NCI-H510A (cell line): ENCODE measurements around the gene TAF11L5.
"Not testable (repeated sequence)": the region's sequence is repeated elsewhere in the genome, so short reads cannot be mapped to it uniquely, and the experiment has no call there.

Experiments
- DNase-seq: peaks from one replicate; lab custom pipeline; 2025; lab: John Stamatoyannopoulos, UW

The TAF11L5 gene

DNA sequence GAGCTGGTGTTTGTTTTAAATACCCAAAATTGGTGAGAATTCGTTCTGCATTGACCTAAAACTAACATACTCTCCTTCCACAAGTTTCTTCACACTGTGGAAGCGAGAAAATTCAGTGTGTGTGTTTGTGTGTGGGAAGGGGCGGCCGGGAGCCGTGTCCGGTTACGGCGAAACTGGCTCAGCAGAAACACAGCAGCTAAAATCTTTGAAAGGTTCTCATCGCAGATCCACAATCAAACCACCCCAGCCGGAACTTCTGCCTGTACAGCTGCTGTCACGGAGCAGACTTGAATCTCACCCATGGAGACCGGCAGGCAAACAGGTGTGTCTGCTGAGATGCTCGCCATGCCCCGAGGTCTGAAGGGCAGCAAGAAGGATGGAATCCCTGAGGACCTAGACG, at the start of gene TAF11L5:
TSS of gene TAF11L5 (plus strand) at position 301 of the 400 bp plus-strand sequence.
- DNase-seq: not testable (repeated sequence)

DNA sequence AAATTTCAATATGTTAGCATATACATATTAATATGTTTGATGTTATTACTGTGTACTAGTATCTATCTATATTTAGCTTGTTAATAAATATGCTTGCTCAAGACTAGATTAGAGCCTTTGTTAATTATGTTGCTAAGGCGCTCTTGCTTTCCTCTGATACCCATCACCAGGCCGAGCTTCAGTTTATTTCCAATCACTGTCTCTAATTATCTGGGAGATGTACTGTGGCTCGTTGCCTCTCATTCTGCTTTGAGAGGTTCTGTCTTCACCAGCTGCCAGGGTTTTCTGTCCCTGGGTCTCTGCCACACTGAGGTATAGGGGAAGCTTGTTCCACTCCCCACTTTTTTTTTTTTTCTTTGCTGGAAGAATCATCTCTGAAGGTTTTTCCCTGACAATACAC, 48.0 kb upstream of the TAF11L5 start:
- DNase-seq: no peak

GRCh38 chr5:17477573-17478265, 47.3 kb upstream of the TAF11L5 start:
- DNase-seq: no peak

DNA sequence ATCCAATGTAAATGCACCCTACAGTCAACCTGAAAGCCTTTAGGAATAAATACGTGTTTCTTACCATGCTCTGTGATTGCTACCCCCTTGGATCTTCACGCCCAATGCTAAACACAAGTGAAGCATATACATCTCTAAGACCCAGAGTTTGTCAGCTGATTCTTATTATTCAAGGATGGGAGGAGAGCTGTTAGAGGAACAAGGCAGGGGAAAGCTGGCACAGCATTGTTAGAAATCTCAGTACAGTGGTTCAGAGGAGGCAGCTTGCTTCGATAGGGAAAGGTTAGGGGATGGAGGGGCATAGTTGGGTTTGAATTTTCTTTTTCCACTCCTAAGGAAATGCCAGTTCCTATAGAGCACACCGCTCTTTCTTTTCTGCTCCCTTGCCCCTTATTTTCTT, 43.7 kb upstream of the TAF11L5 start:
- no peak for DNase-seq

GRCh38 chr5:17482790-17483189, 42.2 kb upstream of the TAF11L5 start:
- DNase-seq: no peak

DNA sequence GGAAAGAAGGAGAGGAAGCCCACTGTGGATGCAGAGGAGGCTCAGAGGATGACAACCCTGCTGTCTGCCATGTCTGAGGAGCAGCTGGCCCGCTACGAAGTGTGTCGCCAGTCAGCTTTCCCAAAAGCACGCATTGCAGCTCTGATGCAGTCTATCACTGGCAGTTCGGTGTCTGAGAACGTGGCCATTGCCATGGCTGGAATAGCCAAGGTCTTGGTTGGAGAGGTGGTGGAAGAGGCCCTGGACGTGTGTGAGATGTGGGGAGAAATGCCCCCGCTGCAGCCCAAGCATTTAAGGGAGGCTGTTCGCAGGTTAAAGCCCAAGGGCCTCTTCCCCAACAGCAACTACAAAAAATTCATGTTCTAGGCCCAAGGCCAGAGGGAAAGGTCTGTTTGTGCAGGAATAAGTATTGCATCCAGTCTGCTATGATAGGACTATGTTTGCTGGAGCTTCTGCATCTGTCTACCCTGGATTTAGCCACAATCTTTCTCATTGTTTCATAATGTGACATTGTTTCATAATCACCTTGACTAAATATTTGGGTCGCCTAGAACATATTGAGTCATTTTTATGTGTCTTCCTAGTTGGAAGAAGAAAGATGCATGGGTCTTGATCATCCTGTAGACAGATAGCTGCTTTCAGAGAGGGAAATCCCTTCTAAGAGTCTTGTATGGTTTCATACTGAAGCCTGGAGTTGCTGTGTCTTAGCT, 38.4 kb upstream of the TAF11L5 start:
- DNase-seq: not testable (repeated sequence)

- DNase-seq: no peak
Measured at GRCh38 chr5:17487174-17487512, 37.9 kb upstream of the TAF11L5 start.

- not testable (repeated sequence) for DNase-seq
Measured at GRCh38 chr5:17491257-17491656, 33.8 kb upstream of the TAF11L5 start.

- no peak for DNase-seq
Measured at GRCh38 chr5:17492770-17493169, 32.3 kb upstream of the TAF11L5 start.

DNA sequence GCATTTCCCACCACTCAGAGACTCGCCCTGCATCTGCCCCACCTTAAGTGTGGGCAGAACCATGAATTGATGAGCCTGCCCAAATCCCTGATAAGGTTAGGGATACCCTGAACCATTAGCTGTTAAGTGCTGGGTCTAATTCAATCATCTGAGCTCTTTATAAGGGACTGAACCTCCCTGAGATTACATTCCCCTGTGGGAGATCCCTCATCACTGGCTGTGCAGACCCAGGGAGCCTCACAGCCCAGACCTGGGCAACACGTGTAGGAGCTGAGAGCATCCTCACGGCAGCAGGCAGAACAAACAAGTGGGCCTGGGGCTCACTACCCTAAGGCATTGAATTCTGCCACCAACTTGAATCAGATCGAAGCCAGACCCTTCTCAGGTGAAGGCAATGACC, 27.6 kb upstream of the TAF11L5 start:
- DNase-seq: no peak

- DNase-seq: not testable (repeated sequence)
Measured at GRCh38 chr5:17497931-17498330, 27.1 kb upstream of the TAF11L5 start, which contains the start of gene TAF11L2. Gene TAF11L2, plus strand, starts transcription at chr5:17498231.

GRCh38 chr5:17511775-17512325, 13.2 kb upstream of the TAF11L5 start:
- DNase-seq: no peak

DNA sequence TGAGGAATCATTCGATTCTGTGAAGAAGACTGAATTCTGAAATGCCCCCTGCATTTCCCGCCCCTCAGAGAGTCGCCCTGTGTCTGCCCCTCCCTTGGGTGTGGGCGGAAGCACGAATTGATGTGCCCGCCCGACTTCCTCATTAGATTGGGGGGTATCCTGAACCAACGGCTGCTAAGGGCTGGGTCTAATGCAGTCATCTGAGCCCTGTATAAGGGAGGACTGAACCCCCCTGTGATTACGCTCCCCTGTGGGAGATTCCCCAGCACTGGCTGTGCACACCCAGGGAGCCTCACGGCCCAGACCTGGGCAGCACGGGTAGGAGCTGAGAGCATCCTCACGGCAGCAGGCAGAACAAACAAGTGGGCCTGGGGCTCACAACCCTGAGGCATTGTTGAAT, 7.5 kb upstream of the TAF11L5 start:
- not testable (repeated sequence) for DNase-seq

DNA sequence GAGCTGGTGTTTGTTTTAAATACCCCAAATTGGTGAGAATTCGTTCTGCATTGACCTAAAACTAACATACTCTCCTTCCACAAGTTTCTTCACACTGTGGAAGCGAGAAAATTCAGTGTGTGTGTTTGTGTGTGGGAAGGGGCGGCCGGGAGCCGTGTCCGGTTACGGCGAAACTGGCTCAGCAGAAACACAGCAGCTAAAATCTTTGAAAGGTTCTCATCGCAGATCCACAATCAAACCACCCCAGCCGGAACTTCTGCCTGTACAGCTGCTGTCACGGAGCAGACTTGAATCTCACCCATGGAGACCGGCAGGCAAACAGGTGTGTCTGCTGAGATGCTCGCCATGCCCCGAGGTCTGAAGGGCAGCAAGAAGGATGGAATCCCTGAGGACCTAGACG, 7.0 kb upstream of the TAF11L5 start, which contains the start of gene TAF11L3:
TSS of gene TAF11L3 (plus strand) at position 301 of the 400 bp plus-strand sequence.
- DNase-seq: not testable (repeated sequence)

DNA sequence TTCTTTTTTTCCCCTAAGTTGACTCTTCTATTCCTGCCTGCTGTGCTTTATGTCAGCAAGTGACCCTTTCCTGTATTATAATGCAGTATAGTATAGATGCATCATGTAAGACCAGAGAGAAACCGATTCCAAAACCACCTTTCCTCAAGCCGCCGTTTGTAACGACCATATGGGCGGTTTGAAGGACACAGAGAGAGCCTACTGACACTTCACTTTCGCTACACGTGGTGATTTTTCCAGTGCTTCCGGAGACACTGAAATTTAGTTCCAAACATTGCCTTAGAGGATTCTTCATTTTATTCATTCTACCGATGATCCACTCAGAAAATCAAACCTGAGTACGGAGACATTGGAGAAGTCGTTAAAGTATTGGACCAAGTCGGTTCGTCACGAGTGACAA, 5.5 kb upstream of the TAF11L5 start:
- not testable (repeated sequence) for DNase-seq

DNA sequence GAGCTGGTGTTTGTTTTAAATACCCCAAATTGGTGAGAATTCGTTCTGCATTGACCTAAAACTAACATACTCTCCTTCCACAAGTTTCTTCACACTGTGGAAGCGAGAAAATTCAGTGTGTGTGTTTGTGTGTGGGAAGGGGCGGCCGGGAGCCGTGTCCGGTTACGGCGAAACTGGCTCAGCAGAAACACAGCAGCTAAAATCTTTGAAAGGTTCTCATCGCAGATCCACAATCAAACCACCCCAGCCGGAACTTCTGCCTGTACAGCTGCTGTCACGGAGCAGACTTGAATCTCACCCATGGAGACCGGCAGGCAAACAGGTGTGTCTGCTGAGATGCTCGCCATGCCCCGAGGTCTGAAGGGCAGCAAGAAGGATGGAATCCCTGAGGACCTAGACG, 3.5 kb upstream of the TAF11L5 start, which contains the start of gene TAF11L4:
TSS of gene TAF11L4 (plus strand) at position 301 of the 400 bp plus-strand sequence.
- DNase-seq: not testable (repeated sequence)

GRCh38 chr5:17526504-17526903, 1.5 kb downstream of the TAF11L5 start:
- not testable (repeated sequence) for DNase-seq

- not testable (repeated sequence) for DNase-seq
Measured at GRCh38 chr5:17528369-17528768, 3.3 kb downstream of the TAF11L5 start, which contains the start of gene TAF11L6. Gene TAF11L6, plus strand, starts transcription at chr5:17528669.
